ENCODE results near the gene UMODL1.

DNA sequence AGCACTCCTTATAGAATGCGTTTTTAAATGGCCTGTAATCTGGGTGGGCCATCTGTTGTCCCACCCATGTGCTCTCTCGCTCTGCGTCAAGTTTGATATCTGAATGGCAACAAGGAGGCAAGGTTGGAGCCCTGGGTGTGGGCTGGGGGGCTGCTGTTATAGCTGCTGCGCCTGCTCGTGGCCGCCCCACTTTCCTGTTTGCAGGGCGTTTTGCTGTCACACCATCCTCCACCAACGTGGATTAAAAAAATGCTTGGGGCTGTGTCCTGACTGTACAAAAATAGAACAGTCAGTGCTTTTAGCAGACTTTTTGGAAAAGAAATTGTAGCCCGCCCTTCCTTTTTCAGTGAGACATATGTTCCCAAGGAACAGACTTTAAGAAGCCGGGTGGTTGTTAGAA lies 25.4 kb downstream of the UMODL1 start:
- TF ChIP-seq CTCF (IDR thresholded peaks at IDR 0.05) (no peak), EZH2 (IDR thresholded peaks at IDR 0.05) (no peak), EZH2phosphoT487 (IDR thresholded peaks at IDR 0.05) (no peak)
